IPS-20b (cell line): Measurements from ENCODE around the gene HOXB9.

ENCODE experiments used
- H3K27ac ChIP-seq: one replicate; pipeline ENCODE4 v1.5.1; 2013; ENCODE audit warnings: low read length
- H3K27me3 ChIP-seq: 2 replicates; pipeline ENCODE4 v1.6.1; 2013; ENCODE audit warnings: mild to moderate bottlenecking, low read length, inconsistent platforms; ENCODE audit not compliant: insufficient read depth
- H3K36me3 ChIP-seq: 2 replicates; pipeline ENCODE4 v1.6.1; 2013; ENCODE audit warnings: low read depth, mild to moderate bottlenecking, inconsistent platforms, low read length, moderate library complexity; ENCODE audit not compliant: insufficient read depth
- H3K4me1 ChIP-seq: 2 replicates; pipeline ENCODE4 v1.6.1; 2013; ENCODE audit warnings: mild to moderate bottlenecking, control low read depth, inconsistent platforms, low read length, moderate library complexity; ENCODE audit not compliant: insufficient read depth
- H3K4me3 ChIP-seq: 2 replicates; pipeline ENCODE4 v1.5.1; 2013; ENCODE audit warnings: mild to moderate bottlenecking, low read length, inconsistent platforms
- H3K9ac ChIP-seq: 2 replicates; pipeline ENCODE4 v1.6.1; 2013; ENCODE audit warnings: low read depth, mild to moderate bottlenecking, inconsistent platforms, low read length, moderate library complexity
- H3K9me3 ChIP-seq: 2 replicates; pipeline ENCODE4 v1.6.1; 2013; ENCODE audit warnings: mild to moderate bottlenecking, low read depth, low read length, inconsistent platforms; ENCODE audit not compliant: insufficient read depth

Gene HOXB9

DNA sequence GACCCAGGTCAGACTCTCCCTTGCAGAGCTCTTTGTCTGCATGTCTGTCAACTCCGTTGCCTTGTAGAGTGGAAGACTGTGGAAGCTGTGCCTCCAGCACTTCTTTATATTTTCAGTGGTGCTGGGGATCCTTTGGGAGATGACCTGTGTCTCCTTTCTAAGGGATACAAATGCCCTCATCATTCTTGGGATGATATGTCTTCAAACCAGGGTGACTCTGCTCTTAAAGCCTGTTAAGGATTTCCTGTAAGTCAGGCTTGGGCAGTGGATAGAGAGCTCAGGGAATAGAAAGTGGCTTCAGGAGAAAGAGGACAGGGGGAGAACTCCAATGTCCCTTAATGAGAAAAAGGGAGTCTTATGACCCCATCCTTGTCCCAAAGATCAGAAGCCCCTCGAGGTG is 37.6 kb downstream of the HOXB9 start:
- no peaks in the 10 kb centered on the region for H3K4me1 ChIP-seq
- no peak overlapping the region for H3K4me3 ChIP-seq
- peaks cover 3% of the 10 kb centered on the region; the same call in 1 of the 2 replicates for H3K9me3 ChIP-seq
- no peak overlapping the region for H3K27ac ChIP-seq
- peaks cover 100% of the 10 kb centered on the region for H3K27me3 ChIP-seq
- no peaks in the 10 kb centered on the region for H3K36me3 ChIP-seq
- no peak overlapping the region for H3K9ac ChIP-seq

DNA sequence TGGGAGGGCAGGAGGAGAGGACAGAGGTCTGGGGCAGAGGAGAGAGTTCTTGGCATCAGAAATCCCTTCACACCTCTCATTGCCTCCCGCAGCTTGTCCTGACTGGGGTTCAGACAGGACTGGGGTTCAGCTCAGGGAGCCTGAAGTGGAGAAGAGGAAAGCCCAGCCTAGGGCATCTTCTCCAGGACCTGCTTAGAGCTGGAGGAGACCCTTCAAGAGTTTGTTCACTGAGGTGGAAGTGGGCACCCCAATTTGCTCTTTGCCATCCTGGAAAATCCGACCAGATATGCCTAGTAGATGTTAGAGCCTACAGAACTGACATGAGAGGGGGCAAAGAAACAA is 38.1 kb downstream of the HOXB9 start:
- H3K4me3 ChIP-seq = no peak overlapping the region
- H3K36me3 ChIP-seq = no peaks in the 10 kb centered on the region
- H3K27ac ChIP-seq = no peak overlapping the region
- no peaks in the 10 kb centered on the region for H3K4me1 ChIP-seq
- peaks cover 3% of the 10 kb centered on the region; the same call in 1 of the 2 replicates for H3K9me3 ChIP-seq
- H3K9ac ChIP-seq = no peak overlapping the region
- peaks cover 100% of the 10 kb centered on the region for H3K27me3 ChIP-seq

DNA sequence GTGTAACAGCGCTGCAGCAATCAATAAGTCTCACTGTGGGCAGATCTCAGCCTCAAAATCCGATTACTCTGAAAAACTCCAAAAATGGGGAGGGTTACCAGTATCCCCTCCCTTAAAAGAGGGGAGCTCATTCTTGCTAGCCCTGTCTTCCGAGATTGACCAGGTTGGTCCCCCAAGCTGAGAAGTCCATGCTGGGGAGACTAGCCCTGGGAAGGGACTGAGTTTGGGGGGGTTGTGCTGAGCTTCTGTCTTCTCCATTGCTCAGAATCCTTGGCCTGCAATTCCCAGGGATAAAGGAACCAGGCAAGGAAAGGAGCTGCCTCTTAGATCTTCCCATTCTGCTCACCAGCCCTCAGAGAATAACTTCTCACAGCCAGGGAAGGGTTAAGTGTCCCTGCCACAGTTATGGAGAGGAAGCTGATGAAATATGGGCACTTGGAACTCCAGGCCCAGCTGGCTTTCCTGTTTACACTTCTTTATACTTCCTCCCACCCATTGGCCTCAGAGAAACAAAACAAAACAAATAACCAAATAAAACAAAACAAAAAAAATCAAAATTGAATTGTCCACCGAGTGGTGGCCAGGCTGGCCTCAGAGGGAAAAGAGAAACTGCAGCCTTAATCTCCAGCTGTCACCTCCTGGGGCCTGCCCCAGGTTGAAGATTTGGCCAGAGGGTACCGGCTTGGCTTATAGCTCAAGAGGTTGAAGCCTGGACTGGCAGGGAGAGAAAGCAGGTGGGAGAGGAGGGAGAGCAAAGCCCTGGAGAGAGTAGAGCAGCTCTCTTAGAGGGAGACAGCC is 38.7 kb downstream of the HOXB9 start:
- Histone ChIP-seq H3K27ac (no peak overlapping the region), H3K27me3 (peaks cover 100% of the 10 kb centered on the region), H3K4me3 (no peak overlapping the region), H3K4me1 (no peaks in the 10 kb centered on the region), H3K36me3 (no peaks in the 10 kb centered on the region), H3K9ac (no peak overlapping the region), H3K9me3 (peaks cover 5% of the 10 kb centered on the region; the same call in 1 of the 2 replicates)

DNA sequence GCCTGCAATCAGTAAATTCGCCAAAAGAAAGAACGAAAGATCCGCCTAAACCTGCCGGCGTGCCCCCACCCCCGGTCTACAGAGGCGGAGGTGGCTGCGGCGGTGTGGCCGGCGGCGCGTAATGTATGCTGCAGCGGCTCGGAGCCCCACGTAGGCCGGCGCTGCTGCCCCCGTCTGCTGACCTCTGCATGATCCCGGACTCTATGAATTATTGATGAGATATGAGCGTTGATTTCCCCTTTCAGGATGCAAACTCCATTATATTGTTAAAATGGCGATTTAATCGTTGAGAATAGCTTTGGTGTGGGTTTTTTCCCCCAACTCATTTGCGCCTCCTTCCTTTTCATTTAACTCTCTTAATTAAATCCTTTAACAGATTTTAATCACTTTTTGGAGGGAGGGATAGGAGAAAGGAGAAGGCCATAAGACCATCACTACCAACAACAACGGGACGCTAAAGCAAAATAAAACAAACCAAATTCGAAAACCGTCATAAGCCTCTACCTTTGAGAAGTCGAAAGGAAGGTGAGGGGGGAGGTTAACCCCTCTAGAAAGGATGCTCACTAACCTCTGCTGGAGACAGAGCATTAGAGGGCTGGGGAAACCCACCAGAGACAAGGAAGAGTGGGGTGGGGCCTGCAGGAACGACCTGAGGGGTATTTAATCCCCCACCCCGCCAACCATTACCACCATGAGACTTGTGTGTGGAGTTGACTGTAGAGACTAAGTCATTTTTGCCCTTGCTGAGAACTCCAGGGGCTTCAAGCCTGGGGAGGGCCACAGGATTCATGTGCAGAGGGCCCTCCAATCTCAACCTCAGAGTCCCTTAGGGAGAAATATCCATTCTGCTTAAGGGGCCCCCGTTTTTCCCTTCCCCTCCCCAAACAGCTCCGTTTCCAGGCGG is 39.6 kb downstream of the HOXB9 start:
- H3K9me3 ChIP-seq = peaks cover 7% of the 10 kb centered on the region; the same call in 1 of the 2 replicates
- H3K4me1 ChIP-seq = no peaks in the 10 kb centered on the region
- H3K36me3 ChIP-seq = no peaks in the 10 kb centered on the region
- no peak overlapping the region for H3K4me3 ChIP-seq
- H3K9ac ChIP-seq = no peak overlapping the region
- no peak overlapping the region for H3K27ac ChIP-seq
- peaks cover 100% of the 10 kb centered on the region for H3K27me3 ChIP-seq

DNA sequence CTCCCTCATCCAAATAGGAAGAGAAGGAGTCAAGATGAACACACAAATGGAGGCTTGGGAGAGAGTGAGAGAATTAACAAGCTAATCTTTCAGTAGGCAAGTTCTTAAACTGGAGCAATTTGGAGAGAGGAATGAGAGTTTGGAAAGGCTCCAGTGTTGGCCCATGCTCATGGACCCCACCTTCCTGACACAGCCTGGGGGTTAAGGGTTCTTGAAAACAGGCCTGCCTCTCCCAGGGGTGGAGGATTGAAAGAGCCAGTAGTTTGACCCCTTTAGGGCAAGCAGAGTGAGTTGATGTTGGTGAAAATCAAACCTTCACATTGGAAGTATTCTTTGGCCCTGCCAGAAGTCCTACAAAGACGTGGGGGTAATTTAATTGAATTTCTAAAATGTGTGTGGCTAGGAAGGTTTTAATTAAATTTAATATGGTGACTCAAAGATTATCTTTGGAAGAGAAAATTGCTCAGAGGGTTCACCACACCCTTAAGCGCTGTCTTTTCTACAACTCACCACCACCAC is 41.9 kb downstream of the HOXB9 start:
- Histone ChIP-seq H3K9me3 (peaks cover 7% of the 10 kb centered on the region; the same call in 1 of the 2 replicates), H3K9ac (no peak overlapping the region), H3K4me1 (no peaks in the 10 kb centered on the region), H3K36me3 (no peaks in the 10 kb centered on the region), H3K27ac (no peak overlapping the region), H3K27me3 (peaks cover 100% of the 10 kb centered on the region), H3K4me3 (no peak overlapping the region)

DNA sequence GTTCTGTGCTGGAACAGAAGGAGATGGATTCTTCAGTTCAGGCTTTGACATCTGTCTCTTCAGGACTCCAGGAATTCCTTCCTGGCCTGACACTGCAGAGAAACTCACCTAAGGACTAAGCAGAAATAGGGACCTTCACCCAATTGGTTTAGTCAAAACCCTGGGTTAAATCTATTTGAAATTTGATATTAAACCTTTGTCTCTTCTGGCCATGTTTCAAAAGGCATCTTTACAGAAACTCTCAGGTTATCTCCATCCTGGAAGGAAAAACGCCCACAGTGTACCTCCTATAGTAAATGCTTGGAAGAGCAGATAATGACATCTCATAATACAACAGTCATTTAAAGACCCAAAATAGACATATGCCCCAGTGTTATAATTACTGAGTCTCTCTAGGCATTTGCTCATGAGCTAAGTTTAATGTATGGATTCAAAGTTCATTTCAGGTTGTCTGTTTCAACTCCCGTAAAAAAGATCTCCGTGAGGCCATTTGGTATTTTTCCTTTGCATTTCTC is 42.4 kb downstream of the HOXB9 start:
- Histone ChIP-seq H3K9ac (no peak overlapping the region), H3K36me3 (no peaks in the 10 kb centered on the region), H3K9me3 (peaks cover 7% of the 10 kb centered on the region; the same call in 1 of the 2 replicates), H3K4me3 (no peak overlapping the region), H3K27ac (no peak overlapping the region), H3K27me3 (peaks cover 100% of the 10 kb centered on the region), H3K4me1 (no peaks in the 10 kb centered on the region)

DNA sequence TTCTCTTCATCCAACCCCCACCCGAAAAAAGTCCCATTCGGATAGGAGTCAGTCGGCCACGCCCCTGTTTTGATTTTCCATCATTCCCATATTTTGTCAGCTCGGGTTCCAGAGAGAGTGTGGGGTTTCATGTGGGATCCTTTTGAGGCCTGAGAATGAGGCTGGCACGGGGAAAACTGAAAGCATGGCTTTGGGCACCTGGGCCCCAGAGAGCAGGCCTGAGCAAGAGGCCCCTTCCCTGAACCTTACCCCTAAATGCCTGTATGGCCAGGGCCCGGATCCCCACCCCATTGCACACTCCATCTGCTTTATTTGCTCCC is 43.4 kb downstream of the HOXB9 start:
- Histone ChIP-seq H3K4me3 (no peak overlapping the region), H3K4me1 (no peaks in the 10 kb centered on the region), H3K27me3 (peaks cover 100% of the 10 kb centered on the region), H3K9me3 (peaks cover 7% of the 10 kb centered on the region; the same call in 1 of the 2 replicates), H3K27ac (no peak overlapping the region), H3K36me3 (no peaks in the 10 kb centered on the region), H3K9ac (no peak overlapping the region)

DNA sequence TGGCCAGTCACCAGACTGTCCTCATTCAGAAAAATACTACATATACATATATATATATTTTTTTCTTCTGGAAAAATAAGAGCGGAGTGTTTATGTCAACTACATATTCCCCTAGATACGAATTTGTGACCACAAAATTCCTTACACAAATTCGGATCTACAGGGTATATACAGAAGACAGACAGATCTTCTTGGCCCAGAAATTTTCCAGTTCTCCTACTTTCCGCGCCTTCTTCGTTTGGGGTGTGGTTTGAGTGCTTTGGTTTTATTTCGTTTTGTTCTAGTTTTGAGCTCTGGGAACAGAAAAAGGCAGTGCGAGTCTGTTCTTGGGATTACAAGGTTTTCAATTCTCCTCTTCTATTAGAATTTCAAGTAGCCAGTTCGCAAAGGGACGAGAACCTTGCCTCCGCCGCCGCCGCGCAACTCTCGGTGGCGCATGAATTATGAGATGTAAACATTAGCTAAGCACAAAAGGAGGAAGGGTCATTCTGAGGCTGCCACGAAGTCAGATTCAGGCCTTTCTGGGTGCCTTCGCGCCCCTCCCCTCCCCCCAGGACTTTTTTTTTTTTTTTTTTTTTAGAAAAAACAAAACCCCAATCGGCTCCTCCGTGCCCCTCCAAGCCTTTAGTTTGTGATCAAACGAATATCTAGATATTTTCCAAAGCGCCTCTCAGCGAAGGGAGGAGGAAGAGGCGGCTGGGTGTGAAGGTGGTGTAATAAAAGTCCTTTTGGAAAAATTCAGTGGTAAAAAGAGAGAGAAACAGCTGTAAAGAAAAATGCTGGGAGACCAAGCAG is 46.2 kb downstream of the HOXB9 start:
- Histone ChIP-seq H3K36me3 (no peaks in the 10 kb centered on the region), H3K27me3 (peaks cover 100% of the 10 kb centered on the region), H3K4me1 (no peaks in the 10 kb centered on the region), H3K9ac (no peak overlapping the region), H3K27ac (no peak overlapping the region), H3K4me3 (no peak overlapping the region), H3K9me3 (peaks cover 4% of the 10 kb centered on the region; the same call in 1 of the 2 replicates)

DNA sequence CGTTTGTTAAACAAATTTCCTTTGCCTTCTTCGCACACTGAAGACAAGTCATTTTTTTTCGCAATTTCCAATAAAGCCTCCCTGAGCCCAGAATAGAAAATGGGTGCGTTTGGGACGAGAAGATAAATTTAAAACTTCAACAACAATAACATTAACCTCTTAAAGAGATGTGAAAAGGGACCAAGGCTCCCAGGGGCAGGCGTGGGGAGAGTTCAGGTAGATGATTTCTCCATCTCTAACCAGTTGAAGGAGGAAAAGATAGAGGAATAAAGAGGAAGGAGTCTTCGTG is 46.7 kb downstream of the HOXB9 start:
- Histone ChIP-seq H3K36me3 (no peaks in the 10 kb centered on the region), H3K27me3 (peaks cover 100% of the 10 kb centered on the region), H3K4me3 (no peak overlapping the region), H3K9me3 (peaks cover 4% of the 10 kb centered on the region; the same call in 1 of the 2 replicates), H3K4me1 (no peaks in the 10 kb centered on the region), H3K27ac (no peak overlapping the region), H3K9ac (no peak overlapping the region)

DNA sequence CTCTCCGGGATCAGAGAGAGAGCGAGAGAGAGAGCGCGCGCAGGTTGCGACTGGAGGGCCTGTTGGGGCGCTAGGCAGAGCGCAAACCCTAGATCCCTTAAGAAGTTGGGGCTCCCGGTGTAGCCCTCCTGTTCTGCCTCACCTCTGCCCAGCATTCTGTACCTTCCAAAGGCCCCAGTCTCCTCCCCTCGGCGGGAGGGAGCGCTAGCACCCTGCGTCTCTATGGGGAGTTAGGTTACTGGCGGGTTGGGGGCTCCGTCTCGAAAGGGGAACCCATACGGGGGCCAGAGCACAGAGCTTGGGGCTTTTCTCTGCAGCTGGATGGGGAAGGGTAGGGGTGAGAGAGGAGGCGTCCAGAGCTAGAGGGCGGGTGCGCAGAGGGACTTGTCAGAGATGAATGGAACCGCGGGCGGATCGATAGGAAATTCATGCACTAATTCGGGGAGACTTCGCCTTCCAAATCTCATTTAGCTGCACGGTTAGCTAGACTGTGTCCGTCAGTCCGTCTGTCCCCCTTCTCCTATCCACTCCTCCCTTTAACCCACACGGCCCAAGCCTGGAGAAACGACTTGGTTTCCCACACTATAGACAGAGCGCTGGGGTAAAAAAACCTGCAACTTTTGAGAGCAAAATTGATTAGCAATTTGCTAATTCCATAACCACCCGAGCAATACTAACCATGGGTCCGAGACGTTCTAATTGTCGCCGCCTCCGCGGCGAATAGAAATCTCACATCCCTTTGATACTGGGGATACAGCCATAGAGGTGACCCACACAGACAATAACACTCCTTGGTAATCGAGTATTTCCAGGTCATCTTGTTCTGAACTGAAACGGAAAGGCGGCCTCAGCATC is 47.3 kb downstream of the HOXB9 start:
- H3K36me3 ChIP-seq = no peaks in the 10 kb centered on the region
- no peaks in the 10 kb centered on the region for H3K4me1 ChIP-seq
- no peak overlapping the region for H3K4me3 ChIP-seq
- H3K27me3 ChIP-seq = peaks cover 100% of the 10 kb centered on the region
- H3K27ac ChIP-seq = no peak overlapping the region
- H3K9ac ChIP-seq = no peak overlapping the region
- peaks cover 4% of the 10 kb centered on the region; the same call in 1 of the 2 replicates for H3K9me3 ChIP-seq
